GM23248 (cell line): ENCODE data around the gene ITPA. TPM values are rescaled to one million over a fixed set of nuclear protein-coding genes. Genes with fewer than 3 reads are reported as not detected.
A peak's percentile ranks its signal among the peaks of the same experiment; 100 is the strongest.

Source experiments
- DNase-seq: peaks from one replicate; pipeline ENCODE4 v3.0.0-alpha.2; 2015
- H2AFZ ChIP-seq: fragments of 200-600 bp; sonication (generic); 2 replicates; pipeline ENCODE4 v1.6.1; 2016; ENCODE audit warnings: antibody characterized with exemption
- H3F3A ChIP-seq: fragments of 200-600 bp; sonication (generic); 2 replicates; pipeline ENCODE4 v1.6.1; 2016; ENCODE audit warnings: mild to moderate bottlenecking, antibody characterized with exemption, mixed run types; ENCODE audit not compliant: insufficient read depth
- H3K27ac ChIP-seq: fragments of 200-600 bp; sonication (generic); 2 replicates; pipeline ENCODE4 v1.5.1; 2016; ENCODE audit warnings: mild to moderate bottlenecking
- H3K27me3 ChIP-seq: fragments of 200-600 bp; sonication (generic); replicated peaks from 2 replicates; pipeline ENCODE4 v1.6.1; 2016; ENCODE audit warnings: mild to moderate bottlenecking; ENCODE audit not compliant: insufficient read depth
- H3K36me3 ChIP-seq: fragments of 200-600 bp; sonication (generic); 2 replicates; pipeline ENCODE4 v1.6.1; 2016; ENCODE audit warnings: low read depth, mild to moderate bottlenecking
- H3K4me1 ChIP-seq: fragments of 200-600 bp; sonication (generic); 2 replicates; pipeline ENCODE4 v1.6.1; 2016; ENCODE audit warnings: mild to moderate bottlenecking; ENCODE audit not compliant: insufficient read depth
- H3K4me2 ChIP-seq: fragments of 200-600 bp; sonication (generic); one replicate; pipeline ENCODE4 v1.6.1; 2016; ENCODE audit warnings: mild to moderate bottlenecking; ENCODE audit not compliant: unreplicated experiment
- H3K4me3 ChIP-seq: fragments of 200-600 bp; sonication (generic); 2 replicates; pipeline ENCODE4 v1.5.1; 2016; ENCODE audit warnings: mild to moderate bottlenecking
- H3K79me2 ChIP-seq: fragments of 200-600 bp; sonication (generic); 2 replicates; pipeline ENCODE4 v1.6.1; 2016; ENCODE audit warnings: mild to moderate bottlenecking; ENCODE audit not compliant: insufficient read depth
- H3K9ac ChIP-seq: fragments of 200-600 bp; sonication (generic); 2 replicates; pipeline ENCODE4 v1.6.1; 2016; ENCODE audit warnings: mild to moderate bottlenecking
- H3K9me2 ChIP-seq: fragments of 200-600 bp; sonication (generic); 2 replicates; pipeline ENCODE4 v1.6.1; 2016; ENCODE audit warnings: mixed run types, mild to moderate bottlenecking, moderate library complexity; ENCODE audit not compliant: insufficient read depth
- H3K9me3 ChIP-seq: fragments of 200-600 bp; sonication (generic); one replicate; pipeline ENCODE4 v1.6.1; 2017; ENCODE audit warnings: low read depth
- H4K20me1 ChIP-seq: fragments of 200-600 bp; sonication (generic); 2 replicates; pipeline ENCODE4 v1.6.0; 2016; ENCODE audit not compliant: insufficient read depth
- EZH2 ChIP-seq: fragments of 200-600 bp; sonication (generic); IDR thresholded peaks from 2 replicates; pipeline ENCODE4 v1.6.1; 2018; ENCODE audit warnings: antibody characterized with exemption, mild to moderate bottlenecking; ENCODE audit not compliant: insufficient read depth, poor library complexity, severe bottlenecking
- EZH2phosphoT487 ChIP-seq: fragments of 200-600 bp; sonication (generic); IDR thresholded peaks from 2 replicates; pipeline ENCODE4 v1.6.1; 2018; ENCODE audit warnings: antibody characterized with exemption, moderate library complexity, mild to moderate bottlenecking, low read depth; ENCODE audit not compliant: insufficient read depth
- WGBS, 2 experiments: methylation state at CpG; one replicate each; pipeline ENCODE4 v1.1.6; 2015 to 2017; ENCODE audit warnings: low lambda C conversion rate in 2 of 2, low coverage in 1 of 2; ENCODE audit errors: missing lambda C conversion rate in 2 of 2; 5-methylcytosine and 5-hydroxymethylcytosine counted together
- in situ Hi-C: fragments of 300-500 bp; cut with MboI; formaldehyde crosslinking; loops from 2 replicates; pipeline ENCODE4 v1.15.0; 2020
- polyA plus RNA-seq: library from polyadenylated mRNA; unstranded; fragments of >200 nt; fragmentation: Nextera tagmentation; extraction: Ambion mirVana; gene quantifications from 2 replicates; pipeline ENCODE4 v1.2.1, GENCODE V29; 2016
- total RNA-seq: library from RNA; depleted of rRNA; stranded (reverse); fragments of >200 nt; shearing (Covaris generic); gene quantifications from 2 replicates; pipeline ENCODE4 v1.2.3, GENCODE V29; 2014

ITPA gene
- total and polyA plus RNA-seq, 2 experiments from 2014 or later: 43.6 to 63.8 TPM

GRCh38 chr20:3237011-3237957, 28.0 kb downstream of the ITPA start:
- no peak overlapping the region for H3K4me3 ChIP-seq
- peaks cover 8% of the 10 kb centered on the region; the same call in 1 of the 2 replicates for H3K27me3 ChIP-seq

GRCh38 chr20:3237958-3238615, 28.8 kb downstream of the ITPA start:
- no peak for TF ChIP-seq EZH2phosphoT487
- peak; percentile 66 for TF ChIP-seq EZH2
- Histone ChIP-seq H3K79me2 (no peaks in the 10 kb centered on the region), H3K36me3 (no peaks in the 10 kb centered on the region), H3K4me3 (peak overlapping the region; percentile 75), H3K9me3 (no peaks in the 10 kb centered on the region), H3K27ac (no peak overlapping the region), H4K20me1 (no peaks in the 10 kb centered on the region), H2AFZ (peak overlapping the region; percentile 95), H3K9ac (peak overlapping the region; percentile 46; the same call in 1 of the 2 replicates), H3K4me2 (peak overlapping the region; percentile 67), H3K4me1 (no peaks in the 10 kb centered on the region), H3K9me2 (no peaks in the 10 kb centered on the region), H3K27me3 (peaks cover 8% of the 10 kb centered on the region; the same call in 1 of the 2 replicates), H3F3A (no peaks in the 10 kb centered on the region)
- in situ Hi-C loops: no loop called here
- 5 to 8% methylated on average over 35 to 59 of the region's 59 CpGs for WGBS, 2 experiments
- DNase-seq: no peak

More at GRCh38 chr20:3237011-3237957, 28.0 kb downstream of the ITPA start:
- H3K4me2 ChIP-seq: no peak overlapping the region
- H3K36me3 ChIP-seq: no peaks in the 10 kb centered on the region
- no peaks in the 10 kb centered on the region for H3K79me2 ChIP-seq
- no peak for DNase-seq
- peak overlapping the region; percentile 95; the same call in 1 of the 2 replicates for H2AFZ ChIP-seq
- H3K4me1 ChIP-seq: no peaks in the 10 kb centered on the region
- H3K9ac ChIP-seq: no peak overlapping the region
- no peak overlapping the region for H3K27ac ChIP-seq
- no peaks in the 10 kb centered on the region for H3K9me2 ChIP-seq
- TF ChIP-seq EZH2phosphoT487: no peak
- TF ChIP-seq EZH2: no peak
- H4K20me1 ChIP-seq: no peaks in the 10 kb centered on the region
- H3F3A ChIP-seq: no peaks in the 10 kb centered on the region
- in situ Hi-C loops: no loop called here
- H3K9me3 ChIP-seq: no peaks in the 10 kb centered on the region
- 60 to 61% methylated on average over 25 of the region's 25 CpGs for WGBS, 2 experiments

- no peak overlapping the region for H3K27ac ChIP-seq
- H2AFZ ChIP-seq: peak overlapping the region; percentile 95
- H4K20me1 ChIP-seq: no peaks in the 10 kb centered on the region
- 2 to 7% methylated on average over 11 to 41 of the region's 48 CpGs for WGBS, 2 experiments
- peak overlapping the region; percentile 46; the same call in 1 of the 2 replicates for H3K9ac ChIP-seq
- H3K4me1 ChIP-seq: no peaks in the 10 kb centered on the region
- H3K4me2 ChIP-seq: peak overlapping the region; percentile 67
- DNase-seq: peak; percentile 66
- in situ Hi-C loops: no loop called here
- no peaks in the 10 kb centered on the region for H3F3A ChIP-seq
- peaks cover 8% of the 10 kb centered on the region; the same call in 1 of the 2 replicates for H3K27me3 ChIP-seq
- H3K9me3 ChIP-seq: no peaks in the 10 kb centered on the region
- no peaks in the 10 kb centered on the region for H3K9me2 ChIP-seq
- no peaks in the 10 kb centered on the region for H3K79me2 ChIP-seq
- peak; percentile 11 for TF ChIP-seq EZH2
- no peak for TF ChIP-seq EZH2phosphoT487
- H3K4me3 ChIP-seq: peak overlapping the region; percentile 75
- no peaks in the 10 kb centered on the region for H3K36me3 ChIP-seq
Measured at GRCh38 chr20:3238616-3239025, 29.3 kb downstream of the ITPA start.
